GM21717 (cell line): ENCODE measurements around the gene SARM1.
"Not testable (repeated sequence)": the region's sequence is repeated elsewhere in the genome, so short reads cannot be mapped to it uniquely, and the experiment has no call there.

ENCODE experiments used
- ATAC-seq: cut with Tn5 transposase; IDR thresholded peaks from one replicate; pipeline ENCODE4 v1.9.1; 2021; ENCODE audit warnings: mild to moderate bottlenecking, moderate library complexity; ENCODE audit not compliant: unreplicated experiment

The SARM1 gene

GRCh38 chr17:28371245-28372202 is at the start of gene SARM1:
TSS of gene SARM1 (plus strand) at chr17:28371694. CDS start at chr17:28372033, 339 bp downstream.
- ATAC-seq: peak; percentile 68

GRCh38 chr17:28324267-28324745 is 47.2 kb upstream of the SARM1 start:
- ATAC-seq: no peak

DNA sequence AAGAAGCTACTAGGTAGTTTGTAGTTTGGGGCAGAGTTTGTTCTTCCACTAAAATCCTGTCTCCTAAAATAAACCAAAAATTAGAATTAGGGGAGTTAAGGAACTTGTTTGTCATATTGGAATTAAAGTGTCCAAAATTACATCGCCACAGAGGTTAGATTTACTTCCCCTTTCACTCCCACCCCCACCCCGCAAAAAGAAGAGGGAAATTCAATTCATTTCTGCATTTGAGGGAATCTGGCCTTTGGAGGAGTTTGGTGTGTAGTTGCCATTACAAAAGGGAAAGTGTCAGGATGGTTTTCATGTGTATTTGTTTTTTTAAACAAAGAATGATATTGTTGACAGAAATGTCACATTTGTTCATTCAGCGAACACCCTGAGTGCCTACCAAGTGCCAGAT is 46.7 kb upstream of the SARM1 start:
- ATAC-seq: no peak

- ATAC-seq: no peak
These were observed 46.3 kb upstream of the SARM1 start for GRCh38 chr17:28325211-28325610.

GRCh38 chr17:28326114-28326513 is 45.4 kb upstream of the SARM1 start:
- ATAC-seq: no peak

DNA sequence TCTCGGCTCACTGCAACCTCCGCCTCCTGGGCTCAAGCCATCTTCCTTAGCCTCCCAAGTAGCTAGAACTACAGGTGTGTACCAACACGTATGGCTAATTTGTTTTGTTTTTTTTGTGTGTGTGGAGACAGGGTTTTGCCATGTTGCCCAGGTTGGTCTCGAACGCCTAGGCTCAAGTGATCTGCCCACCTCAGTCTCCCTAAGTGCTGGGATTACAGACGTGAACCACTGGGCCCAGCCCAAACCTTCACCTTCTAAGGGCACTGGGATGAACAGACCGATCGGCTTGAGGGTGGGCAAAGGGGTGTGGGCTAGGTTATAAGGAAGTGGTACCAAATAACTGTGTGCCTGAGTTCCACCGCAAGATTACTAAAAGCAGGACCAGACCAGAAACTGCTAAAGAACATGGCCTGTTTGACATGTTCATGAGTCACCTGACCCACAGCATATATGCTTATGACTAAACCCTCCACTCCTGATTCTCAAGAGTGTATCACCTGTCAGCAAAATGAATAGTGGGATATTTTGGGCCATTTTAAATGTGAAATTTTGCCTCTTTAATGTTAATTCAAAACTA is 44.4 kb upstream of the SARM1 start:
- ATAC-seq: peak; percentile 46

DNA sequence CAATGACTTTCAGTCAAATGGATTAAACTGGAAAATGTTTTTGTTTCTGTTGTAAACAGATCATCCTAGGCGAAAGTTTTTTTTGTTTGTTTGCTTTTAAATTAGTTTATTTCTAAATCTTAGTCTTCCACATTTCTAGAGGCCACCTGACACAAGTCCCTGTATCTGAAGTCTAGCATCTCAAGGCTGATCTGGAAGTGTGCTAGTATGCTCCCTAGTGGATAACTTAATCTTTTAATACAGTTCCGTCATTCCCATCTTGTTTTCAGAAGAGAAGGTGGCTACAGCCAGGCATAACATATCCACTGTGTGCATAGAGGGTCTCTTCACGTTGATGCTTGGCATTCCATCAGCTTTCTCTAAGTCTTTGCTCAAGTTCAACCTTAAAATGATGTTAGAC is 43.8 kb upstream of the SARM1 start:
- ATAC-seq: no peak

- no peak for ATAC-seq
These were observed 43.2 kb upstream of the SARM1 start for GRCh38 chr17:28328325-28328724.

GRCh38 chr17:28330671-28331070 is 40.8 kb upstream of the SARM1 start:
- no peak for ATAC-seq

- no peak for ATAC-seq
These were observed 39.5 kb upstream of the SARM1 start for GRCh38 chr17:28331891-28332420.

DNA sequence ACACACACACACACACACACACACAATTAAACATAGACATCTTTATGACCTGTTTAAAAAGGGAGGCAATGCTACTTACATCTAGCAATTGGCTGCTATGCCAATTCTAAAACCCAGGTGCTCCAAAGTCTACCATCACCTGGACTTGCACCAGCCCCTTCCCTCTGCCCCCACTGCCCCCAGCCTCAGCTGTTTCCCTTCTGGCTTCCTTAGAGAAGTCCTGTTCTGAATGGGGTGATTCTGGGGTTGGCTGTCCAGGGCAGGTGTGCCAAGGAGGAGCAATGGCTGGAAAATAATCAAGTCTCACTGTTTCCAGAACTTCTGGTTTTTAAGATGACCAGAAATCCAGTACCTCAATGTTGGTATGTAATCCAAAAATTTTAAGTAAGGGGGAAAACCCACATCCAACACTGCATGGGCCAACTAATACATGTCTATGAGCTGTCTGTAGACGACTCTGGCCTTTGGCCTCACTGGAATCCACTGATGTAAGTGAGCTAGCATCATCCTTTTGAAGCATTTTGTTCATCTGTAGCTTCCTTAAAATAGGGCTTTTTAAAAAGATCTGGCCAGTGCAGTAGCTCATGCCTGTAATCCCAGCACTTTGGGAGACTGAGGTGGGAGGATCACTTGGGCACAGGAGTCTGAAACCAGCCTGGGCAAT is 38.3 kb upstream of the SARM1 start:
- ATAC-seq: no peak

DNA sequence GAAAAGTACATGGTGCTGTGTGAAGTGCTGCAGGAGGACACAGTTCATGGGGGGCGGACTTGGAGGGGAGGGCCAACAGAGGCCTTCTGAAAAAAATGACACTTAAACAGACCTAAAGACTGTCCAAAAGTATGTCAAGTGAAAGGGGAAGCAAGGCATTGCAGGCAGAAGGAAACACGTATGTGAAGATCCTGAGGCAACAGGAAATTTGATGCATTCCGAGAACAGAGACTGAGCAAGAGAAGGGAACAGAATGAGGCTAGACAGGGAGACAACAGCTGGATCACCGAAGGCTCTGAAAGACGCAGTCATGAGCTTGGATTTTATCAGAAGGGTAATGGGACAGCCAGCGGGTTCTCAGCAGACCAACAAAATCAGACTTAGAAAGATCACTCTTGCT is 37.3 kb upstream of the SARM1 start:
- ATAC-seq: no peak

GRCh38 chr17:28334666-28335200 is 36.8 kb upstream of the SARM1 start:
- ATAC-seq: no peak

- ATAC-seq: peak; percentile 93
These were observed 36.1 kb upstream of the SARM1 start, which contains the start of the genes IFT20 and TNFAIP1 for GRCh38 chr17:28335201-28335958. TSS of gene IFT20 (minus strand) at chr17:28335472. CDS start at chr17:28331985, 3,487 bp downstream. TSS of gene TNFAIP1 (plus strand) at chr17:28335761. CDS start at chr17:28339522, 3,761 bp downstream.

- ATAC-seq: no peak
These were observed 35.3 kb upstream of the SARM1 start for GRCh38 chr17:28335959-28336871.

GRCh38 chr17:28338056-28338768 is 33.3 kb upstream of the SARM1 start:
- no peak for ATAC-seq

DNA sequence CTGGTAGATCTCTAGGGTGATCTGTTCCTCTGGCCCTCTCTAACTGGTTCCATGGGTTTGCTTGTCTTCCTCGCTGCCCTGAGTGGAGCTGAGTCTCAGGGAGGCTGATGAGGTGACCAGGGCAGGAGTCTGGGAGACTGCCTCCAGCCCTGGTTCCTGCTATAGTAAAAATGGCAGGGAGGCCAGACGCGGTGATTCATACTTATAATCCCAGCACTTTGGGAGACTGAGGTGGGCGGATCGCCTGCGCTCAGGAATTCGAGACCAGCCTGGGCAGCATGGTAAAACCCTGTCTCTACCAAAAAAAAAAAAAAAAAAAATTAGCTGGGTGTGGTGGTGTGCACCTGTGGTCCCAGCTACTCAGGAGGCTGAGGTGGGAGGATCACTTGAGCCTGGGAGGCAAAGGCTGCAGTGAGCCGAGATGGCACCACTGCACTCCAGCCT is 32.7 kb upstream of the SARM1 start:
- not testable (repeated sequence) for ATAC-seq

GRCh38 chr17:28339431-28339830 is 32.1 kb upstream of the SARM1 start:
- ATAC-seq: no peak
